Endothelial cell (in vitro differentiated cells): Measurements from ENCODE around the gene RAB19. TPM values are rescaled to one million over a fixed set of nuclear protein-coding genes. Genes with fewer than 3 reads are reported as not detected.
A peak's percentile ranks its signal among the peaks of the same experiment; 100 is the strongest.

Experiments
- DNase-seq: peaks from one replicate; pipeline ENCODE4 v3.0.0; 2021; ENCODE audit warnings: low spot score
- H3K27ac Mint-ChIP-seq: one replicate; pipeline ENCODE4 v1.8.0; 2021; ENCODE audit warnings: mixed read lengths, inconsistent platforms; ENCODE audit not compliant: unreplicated experiment
- H3K27me3 Mint-ChIP-seq: one replicate; pipeline ENCODE4 v1.8.0; 2021; ENCODE audit warnings: mild to moderate bottlenecking, moderate library complexity, mixed read lengths, inconsistent platforms; ENCODE audit not compliant: unreplicated experiment
- H3K36me3 Mint-ChIP-seq: one replicate; pipeline ENCODE4 v1.8.0; 2021; ENCODE audit warnings: mild to moderate bottlenecking, low read depth, mixed read lengths, inconsistent platforms; ENCODE audit not compliant: unreplicated experiment
- H3K4me1 Mint-ChIP-seq: one replicate; pipeline ENCODE4 v1.8.0; 2021; ENCODE audit warnings: mild to moderate bottlenecking, mixed read lengths, inconsistent platforms; ENCODE audit not compliant: unreplicated experiment
- H3K4me3 Mint-ChIP-seq: one replicate; pipeline ENCODE4 v1.8.0; 2021; ENCODE audit warnings: mild to moderate bottlenecking, mixed read lengths, inconsistent platforms; ENCODE audit not compliant: unreplicated experiment
- H3K9me3 Mint-ChIP-seq: one replicate; pipeline ENCODE4 v1.8.0; 2021; ENCODE audit warnings: mixed read lengths, inconsistent platforms; ENCODE audit not compliant: unreplicated experiment
- long read RNA-seq: library from polyadenylated mRNA; unstranded; transcript quantifications from one replicate; pipeline ENCODE4 v2.0.0, GENCODE V29; 2020; ENCODE audit not compliant: unreplicated experiment
- total RNA-seq: library from RNA; stranded (reverse); fragmentation: NEBNext Ultra II Directional; extraction: Animal tissue kit (Norgen Biotek cat#: 25700); gene quantifications from one replicate; pipeline ENCODE4 v1.2.1, GENCODE V29; 2021; ENCODE audit not compliant: unreplicated experiment
- TF ChIP-seq, protein P1 (sequence below): fragments of 200-600 bp; sonication (generic); IDR thresholded peaks from one replicate; pipeline ENCODE4 v1.5.0; 2021; ENCODE audit warnings: antibody characterized with exemption; ENCODE audit not compliant: unreplicated experiment

The RAB19 gene
- total RNA-seq: 5.1 TPM
- long read RNA-seq: 0 reads

DNA sequence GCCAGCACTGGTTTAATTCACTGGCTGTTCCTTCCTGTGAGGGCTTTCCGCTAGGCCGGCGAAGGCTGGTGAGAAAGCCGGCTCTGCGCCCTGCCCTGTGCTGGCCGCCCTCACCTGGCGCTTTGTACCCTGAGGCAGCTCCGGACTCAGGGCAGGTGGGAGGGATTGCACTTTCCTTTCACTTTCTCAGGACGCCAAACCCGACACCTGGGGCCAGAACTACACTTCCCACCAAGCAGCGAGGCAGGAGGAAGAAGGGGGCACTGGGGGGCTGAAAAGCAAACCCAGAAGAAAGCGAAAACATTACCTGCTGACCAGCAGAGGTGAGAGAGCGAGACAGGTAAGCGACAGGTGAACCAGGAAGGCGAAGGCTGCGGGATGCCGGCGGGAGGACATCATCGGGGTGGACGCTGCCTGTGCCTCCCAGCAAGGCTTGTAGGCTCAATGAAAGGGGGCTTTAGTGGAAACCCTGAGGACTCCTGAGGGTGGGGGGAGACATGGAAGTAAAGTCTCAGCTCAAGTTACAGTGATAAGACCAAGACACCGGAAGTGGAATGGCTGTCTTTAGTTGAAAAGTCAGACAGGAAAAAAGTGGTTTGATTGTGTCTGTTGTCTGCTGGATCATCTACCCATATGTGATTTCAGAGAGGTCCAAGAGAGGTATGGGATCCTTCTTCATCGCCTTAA, at the start of gene RAB19:
Gene RAB19 (plus strand): TSS at position 181 of the 687 bp plus-strand sequence. CDS start 3,589 bp downstream, outside the sequence.
- peak within 1 kb of the TSS; percentile 65 for H3K27ac Mint-ChIP-seq
- H3K4me3 Mint-ChIP-seq: peak within 1 kb of the TSS; percentile 60

DNA sequence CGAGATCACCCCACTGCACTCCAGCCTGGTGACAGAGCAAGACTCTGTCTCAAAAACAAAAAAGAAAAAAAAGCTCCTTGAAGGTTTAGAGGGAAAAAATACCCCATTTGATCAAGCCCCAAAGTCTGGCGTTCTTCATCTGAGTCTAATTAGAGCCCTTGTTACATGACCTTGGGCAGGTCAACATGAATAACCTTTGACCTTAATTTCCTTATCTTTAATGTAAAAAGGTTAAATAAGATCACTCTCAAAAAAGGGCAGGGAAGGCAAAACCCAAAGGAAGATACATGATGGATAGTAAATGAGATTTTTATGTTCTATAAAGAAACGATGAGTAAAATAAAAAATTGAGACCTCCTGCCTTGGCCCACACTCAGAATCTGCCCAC, 45.8 kb upstream of the RAB19 start:
- no peak for DNase-seq
- no peak overlapping the region for H3K4me3 Mint-ChIP-seq
- peaks cover 33% of the 10 kb centered on the region for H3K36me3 Mint-ChIP-seq
- no peaks in the 10 kb centered on the region for H3K9me3 Mint-ChIP-seq
- H3K27ac Mint-ChIP-seq: no peak overlapping the region
- no peaks in the 10 kb centered on the region for H3K27me3 Mint-ChIP-seq
- TF ChIP-seq, protein P1, sequence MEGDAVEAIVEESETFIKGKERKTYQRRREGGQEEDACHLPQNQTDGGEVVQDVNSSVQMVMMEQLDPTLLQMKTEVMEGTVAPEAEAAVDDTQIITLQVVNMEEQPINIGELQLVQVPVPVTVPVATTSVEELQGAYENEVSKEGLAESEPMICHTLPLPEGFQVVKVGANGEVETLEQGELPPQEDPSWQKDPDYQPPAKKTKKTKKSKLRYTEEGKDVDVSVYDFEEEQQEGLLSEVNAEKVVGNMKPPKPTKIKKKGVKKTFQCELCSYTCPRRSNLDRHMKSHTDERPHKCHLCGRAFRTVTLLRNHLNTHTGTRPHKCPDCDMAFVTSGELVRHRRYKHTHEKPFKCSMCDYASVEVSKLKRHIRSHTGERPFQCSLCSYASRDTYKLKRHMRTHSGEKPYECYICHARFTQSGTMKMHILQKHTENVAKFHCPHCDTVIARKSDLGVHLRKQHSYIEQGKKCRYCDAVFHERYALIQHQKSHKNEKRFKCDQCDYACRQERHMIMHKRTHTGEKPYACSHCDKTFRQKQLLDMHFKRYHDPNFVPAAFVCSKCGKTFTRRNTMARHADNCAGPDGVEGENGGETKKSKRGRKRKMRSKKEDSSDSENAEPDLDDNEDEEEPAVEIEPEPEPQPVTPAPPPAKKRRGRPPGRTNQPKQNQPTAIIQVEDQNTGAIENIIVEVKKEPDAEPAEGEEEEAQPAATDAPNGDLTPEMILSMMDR: no peak
- H3K4me1 Mint-ChIP-seq: no peaks in the 10 kb centered on the region

More for the DNA sequence above, at the start of gene RAB19:
- no peaks in the 10 kb centered on the region for H3K27me3 Mint-ChIP-seq
- H3K9me3 Mint-ChIP-seq: no peaks in the 10 kb centered on the region
- DNase-seq: peak; percentile 30
- peaks cover 7% of the 10 kb centered on the region for H3K36me3 Mint-ChIP-seq
- peaks cover 12% of the 10 kb centered on the region for H3K4me1 Mint-ChIP-seq
- TF ChIP-seq, protein P1: no peak

DNA sequence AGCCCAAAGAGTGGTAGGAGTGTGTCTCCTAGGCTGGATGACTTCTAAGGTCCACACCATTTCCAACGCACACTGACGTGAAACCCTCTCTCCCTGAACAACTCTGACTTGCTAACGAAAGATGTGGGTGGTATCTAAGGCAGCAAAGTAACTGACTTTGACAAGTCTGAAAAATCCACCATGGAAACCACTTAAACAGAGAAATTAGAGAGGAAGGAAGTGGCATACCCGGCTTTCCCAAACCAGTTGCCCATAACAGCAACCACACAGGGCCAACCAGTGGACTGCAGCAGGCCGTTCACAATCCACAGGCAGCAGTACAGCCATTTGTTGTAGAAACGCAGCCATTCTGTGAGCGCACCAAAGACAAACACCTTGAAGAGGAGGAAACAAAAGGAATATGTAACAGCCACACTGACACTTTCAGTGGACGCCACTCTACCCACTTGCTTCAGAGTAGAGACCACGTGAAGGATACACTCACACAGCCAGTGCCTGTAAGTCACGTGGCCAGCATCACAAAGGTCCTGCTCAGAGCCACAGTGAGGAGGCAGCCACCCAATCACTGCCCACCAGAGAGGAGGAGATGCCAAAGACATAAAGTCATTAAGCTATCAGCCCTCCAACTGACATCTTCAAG, 45.3 kb upstream of the RAB19 start:
- H3K4me1 Mint-ChIP-seq: no peaks in the 10 kb centered on the region
- H3K27ac Mint-ChIP-seq: no peak overlapping the region
- no peak overlapping the region for H3K4me3 Mint-ChIP-seq

GRCh38 chr7:140360697-140361229, 43.1 kb upstream of the RAB19 start:
- no peaks in the 10 kb centered on the region for H3K4me1 Mint-ChIP-seq
- no peaks in the 10 kb centered on the region for H3K27me3 Mint-ChIP-seq
- TF ChIP-seq, protein P1: no peak
- no peaks in the 10 kb centered on the region for H3K9me3 Mint-ChIP-seq
- peaks cover 28% of the 10 kb centered on the region for H3K36me3 Mint-ChIP-seq
- H3K27ac Mint-ChIP-seq: peak overlapping the region; percentile 33
- H3K4me3 Mint-ChIP-seq: peak overlapping the region; percentile 74
- DNase-seq: no peak

More for the DNA sequence above, 45.3 kb upstream of the RAB19 start:
- TF ChIP-seq, protein P1: no peak
- no peak for DNase-seq
- H3K9me3 Mint-ChIP-seq: no peaks in the 10 kb centered on the region
- no peaks in the 10 kb centered on the region for H3K27me3 Mint-ChIP-seq
- peaks cover 30% of the 10 kb centered on the region for H3K36me3 Mint-ChIP-seq

GRCh38 chr7:140364819-140365218, 39.0 kb upstream of the RAB19 start:
- Mint-ChIP-seq H3K27me3 (peaks cover 3% of the 10 kb centered on the region), H3K9me3 (no peaks in the 10 kb centered on the region), H3K4me1 (no peaks in the 10 kb centered on the region), H3K4me3 (no peak overlapping the region), H3K27ac (no peak overlapping the region), H3K36me3 (peaks cover 29% of the 10 kb centered on the region)
- DNase-seq: no peak
- TF ChIP-seq, protein P1: no peak
